Measurements from ENCODE around the gene LGMN.

Gene LGMN

DNA sequence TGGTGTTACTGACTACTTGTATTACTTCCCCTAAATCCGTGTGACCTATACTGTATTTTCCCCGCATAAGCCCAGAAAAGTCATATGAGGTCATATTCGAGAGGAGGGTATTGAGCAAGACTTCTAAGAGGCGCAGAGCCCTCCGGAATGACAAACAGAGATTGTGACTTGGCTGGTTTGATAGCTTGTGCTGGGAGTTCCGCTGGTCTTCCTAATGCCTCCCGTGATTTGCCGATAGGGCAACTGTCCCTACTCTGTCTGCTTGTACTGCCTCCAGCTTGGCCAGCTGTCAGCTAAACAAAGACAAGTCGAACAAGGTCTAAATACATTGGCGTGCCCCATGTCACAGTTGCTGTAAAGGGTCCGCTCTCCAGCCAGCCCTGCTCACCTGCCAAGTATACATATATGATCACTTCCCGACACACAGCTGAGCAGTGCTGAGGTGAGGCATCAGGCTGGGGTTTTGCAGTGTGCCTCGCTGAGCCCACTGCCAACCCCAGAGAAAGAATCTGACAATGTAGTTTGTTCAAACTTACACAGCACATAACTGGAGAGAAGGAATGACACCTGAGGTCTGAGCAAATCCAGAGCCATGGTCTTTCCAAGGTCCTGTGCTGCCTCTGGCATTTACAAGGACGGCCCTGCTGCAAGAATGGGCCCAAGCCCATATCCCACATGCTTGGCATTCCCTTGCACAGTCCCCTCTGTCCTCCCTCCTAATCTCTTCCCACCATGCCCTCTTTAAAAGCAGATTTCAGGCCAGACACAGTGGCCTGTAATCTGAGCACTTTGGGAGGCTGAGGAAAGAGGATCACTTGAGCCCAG is 23.7 kb downstream of the LGMN start:
- no peak for DNase-seq

DNA sequence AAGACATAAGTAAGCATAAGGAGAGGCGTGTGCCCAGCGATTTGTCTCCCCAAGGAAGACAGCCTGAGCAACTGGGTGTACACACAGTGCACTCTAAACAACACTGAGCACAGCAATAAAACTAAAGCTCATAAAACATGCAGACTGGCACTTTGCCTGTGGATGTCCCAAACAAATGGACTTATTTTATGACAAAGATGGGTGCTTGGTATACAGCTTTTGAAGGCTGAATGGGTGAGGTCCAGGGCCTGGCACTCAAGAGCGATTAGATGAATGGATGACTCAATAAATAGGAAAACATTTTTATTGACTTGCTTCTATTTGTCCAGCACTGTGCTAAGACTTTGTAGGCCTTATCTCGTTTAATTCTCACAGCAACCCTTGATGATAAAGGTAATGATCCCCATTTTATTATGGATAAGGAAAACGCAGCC is 28.5 kb downstream of the LGMN start:
- no peak for DNase-seq

DNA sequence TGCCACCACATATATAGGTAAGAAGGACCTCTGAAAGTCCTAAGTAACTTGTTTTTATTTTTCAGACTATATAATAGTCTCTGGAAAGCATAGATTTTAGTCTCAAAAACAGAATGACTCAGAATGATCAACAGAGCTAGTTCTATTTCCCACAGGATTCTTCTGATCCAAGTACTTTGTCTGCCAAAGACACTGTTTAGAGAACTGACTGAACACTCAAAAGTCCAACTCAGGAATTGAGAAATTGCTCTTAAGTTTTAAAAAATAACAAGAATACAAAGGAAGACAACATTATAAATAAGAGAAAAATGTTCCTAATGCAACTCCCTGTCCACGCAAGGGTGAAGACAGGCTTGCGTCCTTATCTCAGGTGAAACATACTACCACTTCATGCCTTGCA is 29.0 kb downstream of the LGMN start:
- no peak for DNase-seq

DNA sequence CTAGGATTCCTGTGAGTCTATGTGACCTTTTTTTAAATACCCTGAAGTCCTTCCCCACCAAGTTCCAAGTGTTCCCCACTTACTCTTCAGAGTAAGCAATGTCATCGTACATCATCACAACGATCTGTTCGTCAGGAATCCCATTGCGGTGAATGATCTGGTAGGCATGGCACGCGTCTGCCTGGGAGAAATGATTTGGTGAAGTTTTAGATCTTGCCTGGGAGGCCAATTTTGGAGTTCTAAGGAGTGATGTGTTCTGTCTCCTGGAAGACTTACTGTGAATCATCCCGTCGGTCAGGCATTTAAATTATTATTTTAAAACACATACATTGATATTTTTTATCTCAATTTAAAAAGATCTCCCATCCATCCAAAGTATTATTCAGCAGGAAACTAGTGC is 29.8 kb downstream of the LGMN start:
- DNase-seq: no peak

DNA sequence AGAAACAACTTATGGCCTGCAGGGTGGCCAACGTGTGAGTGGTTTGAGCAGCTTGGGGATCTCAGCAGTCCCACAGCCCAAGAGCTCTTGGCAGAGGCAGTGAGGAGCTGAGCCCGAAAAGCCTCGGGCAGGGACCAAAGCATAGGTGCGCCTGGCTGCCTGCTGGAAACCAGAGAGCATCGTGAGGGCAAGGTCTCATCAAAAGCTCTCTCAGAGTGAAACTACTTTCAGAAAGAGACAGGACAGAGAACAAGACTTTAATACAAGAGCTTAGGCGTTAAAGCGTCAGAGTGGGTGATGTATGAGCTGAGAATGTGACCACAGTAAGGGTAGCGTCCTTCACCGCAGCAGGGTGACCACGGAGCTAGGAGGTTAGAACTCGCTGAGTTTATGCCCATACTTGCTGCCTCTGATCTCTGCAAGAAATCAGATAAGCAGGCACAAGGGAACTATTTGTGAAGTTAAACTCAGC is 30.8 kb downstream of the LGMN start:
- no peak for DNase-seq

DNA sequence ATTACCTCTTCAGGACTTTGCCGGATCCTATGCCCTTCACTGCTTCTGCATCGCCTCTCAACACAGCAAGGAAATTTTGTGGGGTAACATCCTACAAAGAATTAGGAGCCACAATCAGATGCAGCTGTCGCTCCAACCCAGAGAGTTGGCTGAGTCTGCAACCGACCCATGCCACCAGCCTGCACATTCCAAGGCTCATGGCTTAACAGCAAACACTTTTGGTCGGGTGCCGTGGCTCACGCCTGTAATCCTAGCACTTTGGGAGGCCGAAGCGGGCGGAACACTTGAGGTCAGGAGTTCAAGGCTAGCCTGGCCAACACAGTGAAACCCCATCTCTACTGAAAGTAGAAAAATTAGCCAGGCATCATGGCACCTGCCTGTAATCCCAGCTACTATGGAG is 32.3 kb downstream of the LGMN start:
- no peak for DNase-seq

DNA sequence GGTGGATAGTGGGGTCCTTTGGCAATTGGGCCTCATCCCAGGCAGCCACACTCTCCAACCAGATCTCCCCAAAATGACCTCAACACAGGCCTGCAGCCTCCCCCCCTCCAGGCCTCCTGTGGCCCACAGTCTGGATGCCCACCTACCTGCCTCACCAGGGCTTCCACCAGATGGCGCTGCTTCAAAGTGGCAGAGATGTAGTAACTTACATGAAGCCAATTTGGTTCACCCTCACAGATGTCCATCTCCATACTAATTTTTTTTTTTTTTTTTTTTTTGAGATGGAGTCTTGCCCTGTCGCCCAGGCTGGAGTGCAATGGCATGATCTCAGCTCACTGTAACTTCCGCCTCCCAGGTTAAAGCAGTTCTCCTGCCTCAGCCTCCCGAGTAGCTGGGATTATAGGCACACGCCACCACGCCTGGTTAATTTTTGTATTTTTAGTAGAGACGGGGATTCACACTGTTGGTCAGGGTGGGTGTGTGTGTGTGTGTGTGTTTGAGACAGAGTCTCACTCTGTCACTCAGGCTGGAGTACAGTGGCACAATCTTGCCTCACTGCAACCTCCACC is 33.6 kb downstream of the LGMN start:
- peak; percentile 85 for DNase-seq

DNA sequence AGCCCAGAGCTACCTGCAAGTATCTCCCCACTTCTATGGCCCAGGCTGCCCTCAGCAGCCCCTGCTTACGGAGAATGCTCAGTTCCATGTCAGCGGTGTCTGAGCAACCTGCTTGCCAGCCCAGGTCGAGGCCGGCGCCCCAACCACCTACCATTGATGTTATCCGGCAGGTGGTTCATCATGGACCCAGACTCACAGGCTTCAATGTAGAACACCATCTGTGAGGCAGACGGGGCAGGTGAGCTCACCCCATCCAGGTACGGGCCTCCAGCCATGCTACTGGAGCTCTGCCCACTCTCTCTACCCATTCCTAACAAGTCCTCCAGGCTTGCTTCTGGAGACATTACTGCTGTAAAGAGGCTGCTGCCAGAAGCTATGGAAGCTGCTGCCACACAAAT is 35.8 kb downstream of the LGMN start:
- no peak for DNase-seq

DNA sequence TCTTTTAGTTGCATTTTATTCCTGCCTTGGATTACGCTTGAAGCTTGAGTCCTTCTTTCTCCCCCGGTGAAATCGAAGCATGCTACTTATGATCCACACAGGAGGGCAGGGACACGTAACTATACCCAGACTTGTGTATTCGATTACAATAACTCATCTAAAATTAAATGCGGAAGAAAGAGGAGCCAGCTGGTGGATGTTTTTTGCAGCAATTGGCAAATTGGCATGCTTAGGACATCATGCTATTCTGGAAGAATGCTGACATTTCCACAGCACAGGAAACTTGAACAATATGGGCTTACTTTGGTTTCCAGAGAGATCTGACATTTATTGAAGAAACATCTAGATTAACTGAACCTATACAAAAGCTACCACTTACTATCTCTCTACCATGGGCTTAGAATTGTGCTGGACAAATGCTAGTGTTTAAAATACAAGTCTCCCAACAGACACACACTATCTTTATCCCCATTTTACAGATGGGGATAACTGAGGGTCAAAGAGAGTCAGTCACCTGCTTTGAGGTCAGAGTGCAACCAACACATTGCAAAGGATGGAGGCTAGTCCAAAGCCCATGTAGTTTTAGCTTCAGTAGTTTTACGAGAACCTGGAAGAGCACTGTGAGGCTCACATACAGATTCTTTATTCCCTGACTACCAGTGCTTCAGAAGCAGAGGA is 36.3 kb downstream of the LGMN start:
- no peak for DNase-seq

DNA sequence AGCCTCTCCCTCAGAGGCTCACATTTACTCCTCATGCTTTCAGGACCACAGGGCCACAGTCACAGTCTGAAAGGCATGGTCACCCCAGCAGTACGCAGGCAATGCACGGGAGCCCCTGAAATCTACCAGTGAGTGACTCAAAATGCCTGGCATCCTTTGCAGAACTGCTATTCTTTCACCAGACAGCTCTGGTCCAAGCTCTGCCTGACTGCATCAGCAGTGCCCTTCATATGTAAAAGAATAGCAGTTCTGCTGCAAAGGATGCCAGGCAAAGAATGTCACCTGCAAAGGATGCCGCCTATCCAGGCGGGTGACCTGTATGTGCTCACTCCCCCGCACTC is 38.5 kb downstream of the LGMN start:
- DNase-seq: no peak

DNA sequence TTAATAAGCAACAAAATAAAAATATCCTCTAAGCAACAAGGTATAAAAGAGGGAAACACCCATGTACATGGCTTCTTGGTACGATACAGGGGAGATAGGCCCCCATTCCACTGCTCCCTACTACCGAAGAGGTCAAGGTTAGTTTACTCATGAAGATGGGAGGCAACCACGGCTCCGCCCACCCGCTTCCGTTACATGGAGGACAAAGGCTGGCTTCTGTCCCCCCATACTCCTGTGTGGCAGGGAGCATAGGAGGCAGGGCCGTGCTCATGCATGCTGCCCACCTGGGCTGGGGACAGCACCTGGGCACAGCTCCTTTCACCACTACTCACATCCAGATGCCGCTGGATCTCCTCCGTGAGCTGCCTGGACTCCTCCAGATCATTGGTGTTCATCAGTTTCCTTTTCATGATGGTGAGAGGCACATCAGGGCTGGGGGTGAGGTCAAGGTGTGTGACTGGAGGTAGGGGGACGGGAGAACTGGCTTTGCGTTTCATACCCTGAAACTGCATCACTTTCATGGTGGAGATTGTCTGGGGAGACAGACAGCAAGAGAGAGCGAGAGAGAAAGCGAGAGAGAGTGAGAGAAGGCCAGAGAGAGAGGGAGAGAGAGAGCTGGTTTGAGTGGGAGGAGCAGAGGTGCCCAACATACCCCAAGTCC is 39.0 kb downstream of the LGMN start:
- no peak for DNase-seq

DNA sequence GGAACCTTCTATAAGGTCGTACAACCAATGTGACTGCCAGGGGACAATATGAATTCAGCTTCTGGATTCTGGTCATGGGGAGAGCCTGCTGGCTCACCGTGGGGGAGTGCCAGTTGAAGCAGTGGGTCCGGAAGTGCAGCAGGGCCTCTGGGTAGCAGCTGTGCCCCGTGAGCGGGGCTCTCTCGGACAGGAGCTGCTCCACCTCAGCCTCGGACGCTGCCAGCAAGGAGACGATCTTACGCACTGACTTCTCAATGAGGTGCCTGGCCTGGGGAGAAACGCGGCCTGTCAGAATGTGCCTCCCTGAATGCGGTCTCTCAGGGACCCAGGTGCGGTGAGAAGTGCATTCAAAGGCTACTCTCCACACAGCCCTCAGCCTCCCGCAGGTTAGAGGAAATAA is 42.0 kb downstream of the LGMN start:
- DNase-seq: no peak

DNA sequence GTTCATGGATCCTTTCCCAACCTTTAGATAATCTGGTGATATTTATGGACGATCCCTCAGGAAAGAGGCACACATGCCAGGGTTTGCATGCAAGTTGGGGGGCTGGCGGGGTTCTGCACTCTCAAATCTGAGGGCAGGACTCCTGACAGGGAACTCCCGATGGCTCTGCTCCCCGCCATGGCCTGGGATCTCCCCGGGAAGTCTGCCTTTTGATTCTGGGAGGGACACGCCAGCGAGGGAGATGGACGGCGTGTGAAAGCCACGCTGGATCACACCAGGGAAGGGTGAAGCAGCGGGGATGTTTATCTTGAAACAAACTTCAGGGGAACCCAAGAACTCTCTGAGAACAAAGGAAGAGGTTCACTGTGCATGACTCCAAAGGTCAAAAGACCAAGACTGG is 43.6 kb downstream of the LGMN start:
- no peak for DNase-seq

DNA sequence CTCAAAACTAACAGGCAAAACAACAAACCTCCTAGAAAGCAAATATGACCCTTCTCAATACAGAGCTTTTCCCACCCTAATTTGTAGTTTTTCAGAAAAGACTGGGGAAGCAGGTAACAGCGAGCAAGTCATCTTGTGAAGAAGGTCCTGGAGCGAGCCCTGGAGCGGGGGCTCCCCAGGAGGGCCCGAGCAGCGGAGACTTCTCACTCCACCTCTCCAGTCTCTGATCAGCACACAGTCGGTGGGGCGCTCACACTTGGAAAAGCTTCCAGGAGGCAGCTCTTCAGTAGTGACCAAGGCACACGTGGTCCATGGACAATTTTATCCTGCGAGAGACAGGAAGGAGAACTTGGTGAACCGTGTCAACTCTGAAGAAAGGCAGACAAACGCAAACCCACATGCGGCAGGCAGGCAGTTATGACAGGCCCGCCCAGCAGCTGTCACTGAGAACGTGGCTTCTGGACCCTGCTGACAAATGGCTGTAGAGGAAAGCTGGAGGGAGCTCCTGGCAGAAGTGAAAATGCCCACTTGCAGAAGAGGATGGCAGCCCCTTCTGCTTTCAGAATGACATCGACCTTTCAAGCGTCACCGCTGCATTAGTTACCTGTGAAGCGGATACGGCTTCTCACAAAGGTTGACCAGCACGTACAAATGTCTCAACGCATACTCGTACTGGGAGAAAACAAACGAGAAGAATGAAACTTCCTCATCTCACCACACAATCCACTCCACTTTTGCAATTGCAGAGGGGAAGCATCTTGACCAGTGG is 44.2 kb downstream of the LGMN start:
- DNase-seq: no peak

DNA sequence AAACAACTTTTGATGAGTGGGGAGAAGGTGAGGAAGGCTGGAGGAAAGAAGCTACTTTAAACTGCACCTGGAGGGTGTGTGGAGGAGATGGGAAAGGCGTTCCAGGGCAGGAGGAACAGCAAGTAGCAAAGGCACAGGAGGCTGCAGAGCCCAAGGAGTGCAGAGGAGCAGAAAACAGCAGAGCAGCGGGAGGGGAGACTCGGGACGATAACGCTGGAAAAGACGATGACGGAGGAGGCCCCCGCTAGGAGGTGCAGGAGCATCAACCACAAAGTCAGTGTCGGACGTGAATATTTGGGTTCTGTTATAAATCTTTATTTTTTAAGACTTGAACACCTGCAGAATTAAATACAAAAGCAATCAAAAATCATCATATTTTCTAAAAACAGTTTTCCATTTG is 44.9 kb downstream of the LGMN start:
- no peak for DNase-seq

DNA sequence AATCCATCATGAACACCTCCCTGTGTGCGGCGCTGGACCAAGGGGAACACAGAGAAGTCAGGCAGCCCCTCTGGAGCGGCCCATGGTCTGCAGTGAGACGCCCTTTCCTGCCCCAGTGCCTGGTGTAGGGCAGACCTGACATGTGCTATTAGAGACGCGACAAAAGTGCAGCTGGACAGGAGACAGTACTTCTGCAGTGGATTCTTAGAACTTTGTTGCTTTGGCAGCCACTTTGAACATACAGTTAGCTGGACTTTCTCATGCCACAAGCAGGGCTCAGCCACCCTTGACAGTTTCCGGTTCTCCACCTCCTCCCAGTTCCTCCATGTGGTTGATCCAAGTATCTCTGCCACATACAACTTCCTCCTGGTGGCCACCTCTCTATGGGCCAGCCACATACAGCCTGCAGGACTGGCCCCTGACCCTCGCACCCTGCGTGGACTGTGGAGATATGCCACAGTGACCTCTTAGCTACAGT is 45.9 kb downstream of the LGMN start:
- DNase-seq: no peak

DNA sequence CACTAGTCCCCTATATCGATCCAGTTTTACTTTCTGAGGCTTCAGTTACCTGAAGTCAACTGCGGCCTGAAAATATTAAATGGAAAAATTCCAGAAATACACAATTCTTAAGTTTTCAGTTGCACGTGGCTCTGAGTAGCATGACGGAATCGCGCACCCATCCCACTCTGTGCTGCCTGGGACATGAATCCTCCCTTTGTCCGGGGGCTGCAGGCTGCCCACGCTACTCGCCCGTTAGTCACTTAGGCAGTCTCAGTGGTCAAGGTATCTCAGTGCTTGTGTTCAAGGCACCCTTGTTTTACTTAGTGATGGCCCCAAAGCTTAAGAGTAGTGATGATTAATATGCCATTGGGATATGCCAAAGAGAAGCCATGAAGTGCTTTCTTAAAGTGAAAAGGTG is 46.6 kb downstream of the LGMN start:
- no peak for DNase-seq

DNA sequence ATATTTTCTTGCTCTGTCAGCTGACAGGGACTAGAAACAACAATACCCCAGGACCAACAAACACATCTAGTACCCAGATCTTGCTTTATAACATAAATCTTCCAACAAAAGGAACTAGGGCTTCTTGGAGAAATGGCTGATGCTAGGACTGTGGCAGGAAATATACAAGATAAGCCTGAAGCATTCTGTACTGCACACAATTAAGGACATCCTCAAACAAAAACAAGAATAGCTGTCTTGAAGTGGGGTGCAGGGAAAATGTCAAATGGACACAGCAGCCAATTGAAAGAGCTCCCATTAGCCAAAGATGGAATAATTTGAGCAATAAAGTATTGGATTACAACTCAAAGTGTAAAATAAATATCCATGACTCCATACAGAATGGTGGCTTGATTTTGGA is 50.0 kb downstream of the LGMN start:
- no peak for DNase-seq

DNA sequence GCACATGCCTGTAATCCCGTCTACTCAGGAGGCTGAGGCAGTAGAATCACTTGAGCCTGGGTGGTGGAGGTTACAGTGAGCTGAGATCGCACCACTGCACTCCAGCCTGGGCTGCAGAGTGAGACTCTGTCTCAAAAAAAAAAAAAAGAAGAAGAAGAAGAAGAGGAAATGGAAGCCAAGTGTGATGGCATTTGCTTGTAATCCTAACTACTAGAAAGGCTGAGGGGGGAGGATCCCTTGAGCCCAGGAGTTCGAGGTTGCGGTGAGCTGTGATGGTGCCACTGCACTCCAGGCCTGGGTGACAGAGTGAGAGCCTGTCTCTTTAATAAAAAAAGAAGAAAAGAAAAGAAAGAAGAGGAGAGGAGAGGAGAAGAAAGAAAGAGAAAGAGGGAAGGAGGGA is 52.1 kb downstream of the LGMN start:
- DNase-seq: no peak

DNA sequence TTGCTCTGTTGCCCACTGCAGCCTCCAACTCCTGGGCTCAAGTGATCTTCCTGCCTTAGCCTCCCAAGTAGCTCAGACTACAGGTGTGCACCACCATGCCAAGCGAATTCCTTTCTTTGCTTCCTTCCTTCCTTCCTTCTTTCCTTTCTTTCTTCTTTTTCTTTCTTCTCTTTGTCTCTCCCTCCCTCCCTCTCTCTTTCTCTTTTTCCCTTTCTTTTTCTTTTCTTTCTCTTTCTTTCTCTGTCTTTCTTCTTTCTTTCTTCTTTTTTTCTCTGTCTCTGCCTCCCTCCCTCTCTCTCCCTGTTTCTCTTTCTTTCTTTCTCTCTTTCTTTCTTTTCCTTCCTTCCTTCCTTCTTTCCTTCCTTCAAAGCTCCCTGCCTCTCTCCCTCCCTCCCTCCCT is 52.9 kb downstream of the LGMN start:
- no peak for DNase-seq

DNA sequence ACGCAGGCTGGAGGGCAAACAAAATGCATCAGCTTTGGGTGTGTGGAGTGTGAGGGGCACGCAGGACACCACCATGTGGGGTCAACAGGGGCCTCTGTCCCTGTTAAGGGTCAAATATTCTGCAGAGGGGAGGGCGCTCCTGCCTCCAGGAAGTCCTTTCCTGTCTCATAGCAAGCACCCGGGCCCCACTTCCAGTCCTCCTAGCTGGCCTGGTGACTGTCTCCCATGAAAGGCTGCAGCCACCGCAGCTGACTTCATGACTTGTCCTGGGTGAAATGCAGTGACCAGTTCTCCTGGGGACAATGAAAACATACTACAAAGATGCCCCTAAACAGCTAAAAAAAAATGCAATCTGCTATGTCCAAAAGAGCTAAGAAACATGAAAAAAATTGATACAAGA is 53.6 kb downstream of the LGMN start:
- no peak for DNase-seq

DNA sequence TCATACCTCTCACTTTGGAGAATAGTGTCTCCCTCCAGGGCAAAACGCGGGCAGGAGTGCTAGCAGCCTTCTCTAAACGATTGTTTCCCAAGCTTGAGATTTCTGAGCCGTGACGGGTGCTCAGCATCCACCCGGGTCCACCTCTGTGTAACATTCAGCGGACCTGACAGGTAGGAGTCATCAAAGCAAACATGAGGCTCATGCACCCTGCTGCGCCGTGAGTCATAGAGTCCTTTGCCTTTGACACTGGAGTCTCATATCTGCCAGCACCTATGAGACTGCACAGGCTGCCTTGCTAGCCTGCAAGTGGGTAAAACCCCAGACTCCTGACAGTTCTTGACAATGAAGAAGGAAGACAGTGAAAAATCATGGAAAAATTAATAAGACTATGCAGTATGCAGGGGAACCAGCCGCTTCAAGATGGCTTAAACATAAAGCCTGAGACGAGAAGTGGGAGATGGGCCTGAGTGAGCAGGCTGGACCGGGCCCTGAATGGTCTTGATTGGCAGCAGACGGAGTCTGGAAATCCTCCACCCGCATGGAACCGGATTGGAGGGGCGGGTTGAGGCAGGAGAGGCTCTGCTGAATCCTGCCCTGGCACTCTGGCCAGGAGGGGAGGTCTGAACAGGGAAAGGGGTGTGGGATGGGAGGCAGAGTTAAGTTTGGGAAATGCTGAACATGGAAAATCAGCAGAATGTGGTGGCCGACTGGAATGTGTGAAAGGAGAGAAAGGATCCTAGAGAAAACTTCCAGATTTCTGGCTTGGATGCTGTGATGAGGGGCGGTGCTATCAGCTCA is 54.2 kb downstream of the LGMN start:
- peak; percentile 91 for DNase-seq
